Lower leg skin (tissue), 4 donors: ENCODE results near the gene GTF2F1. TPM values are rescaled to one million over a fixed set of nuclear protein-coding genes. Genes with fewer than 3 reads are reported as not detected.

ENCODE experiments used
- DNase-seq, 2 donors: peaks; one replicate each; pipeline ENCODE4 v3.0.0-alpha.2; 2019; ENCODE audit warnings: low spot score in 2 of 2
- H3K4me3 ChIP-seq: fragments of 200-600 bp; sonication (generic); 2 replicates; pipeline ENCODE4 v1.5.1; 2017; ENCODE audit warnings: mild to moderate bottlenecking, low read depth; ENCODE audit not compliant: poor library complexity, severe bottlenecking
- POLR2A ChIP-seq, 2 donors: fragments of 450-650 bp; IDR thresholded peaks; one replicate each; pipeline ENCODE4 v1.6.1; 2016 to 2017; ENCODE audit warnings: antibody characterized with exemption in 2 of 2, mild to moderate bottlenecking in 1 of 2, moderate library complexity in 1 of 2
- WGBS, 2 donors: methylation state at CpG; one replicate each; pipeline ENCODE4 v1.1.5; 2018; 5-methylcytosine and 5-hydroxymethylcytosine counted together
- intact Hi-C: fragments of 100-400 bp; cut with DNase I; formaldehyde crosslinking; loops from one replicate; pipeline ENCODE4 v1.15.0; 2023; ENCODE audit warnings: low total_unique reads
- total RNA-seq, 4 donors: library from RNA; depleted of rRNA; stranded (reverse); fragments of >200 nt; gene quantifications; one replicate each; pipeline ENCODE4 v1.1.0, GENCODE V29; 2016
- TF ChIP-seq, protein P1 (sequence below), 3 donors: fragments of 450-650 bp; IDR thresholded peaks; one replicate each; pipeline ENCODE4 v1.5.1; 2016; ENCODE audit warnings: antibody characterized with exemption in 3 of 3, mild to moderate bottlenecking in 3 of 3, moderate library complexity in 2 of 3

Gene GTF2F1, protein sequence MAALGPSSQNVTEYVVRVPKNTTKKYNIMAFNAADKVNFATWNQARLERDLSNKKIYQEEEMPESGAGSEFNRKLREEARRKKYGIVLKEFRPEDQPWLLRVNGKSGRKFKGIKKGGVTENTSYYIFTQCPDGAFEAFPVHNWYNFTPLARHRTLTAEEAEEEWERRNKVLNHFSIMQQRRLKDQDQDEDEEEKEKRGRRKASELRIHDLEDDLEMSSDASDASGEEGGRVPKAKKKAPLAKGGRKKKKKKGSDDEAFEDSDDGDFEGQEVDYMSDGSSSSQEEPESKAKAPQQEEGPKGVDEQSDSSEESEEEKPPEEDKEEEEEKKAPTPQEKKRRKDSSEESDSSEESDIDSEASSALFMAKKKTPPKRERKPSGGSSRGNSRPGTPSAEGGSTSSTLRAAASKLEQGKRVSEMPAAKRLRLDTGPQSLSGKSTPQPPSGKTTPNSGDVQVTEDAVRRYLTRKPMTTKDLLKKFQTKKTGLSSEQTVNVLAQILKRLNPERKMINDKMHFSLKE
- total RNA-seq, result 10 to 100 TPM; 33.2 to 59.5 (median 43.1) TPM

DNA sequence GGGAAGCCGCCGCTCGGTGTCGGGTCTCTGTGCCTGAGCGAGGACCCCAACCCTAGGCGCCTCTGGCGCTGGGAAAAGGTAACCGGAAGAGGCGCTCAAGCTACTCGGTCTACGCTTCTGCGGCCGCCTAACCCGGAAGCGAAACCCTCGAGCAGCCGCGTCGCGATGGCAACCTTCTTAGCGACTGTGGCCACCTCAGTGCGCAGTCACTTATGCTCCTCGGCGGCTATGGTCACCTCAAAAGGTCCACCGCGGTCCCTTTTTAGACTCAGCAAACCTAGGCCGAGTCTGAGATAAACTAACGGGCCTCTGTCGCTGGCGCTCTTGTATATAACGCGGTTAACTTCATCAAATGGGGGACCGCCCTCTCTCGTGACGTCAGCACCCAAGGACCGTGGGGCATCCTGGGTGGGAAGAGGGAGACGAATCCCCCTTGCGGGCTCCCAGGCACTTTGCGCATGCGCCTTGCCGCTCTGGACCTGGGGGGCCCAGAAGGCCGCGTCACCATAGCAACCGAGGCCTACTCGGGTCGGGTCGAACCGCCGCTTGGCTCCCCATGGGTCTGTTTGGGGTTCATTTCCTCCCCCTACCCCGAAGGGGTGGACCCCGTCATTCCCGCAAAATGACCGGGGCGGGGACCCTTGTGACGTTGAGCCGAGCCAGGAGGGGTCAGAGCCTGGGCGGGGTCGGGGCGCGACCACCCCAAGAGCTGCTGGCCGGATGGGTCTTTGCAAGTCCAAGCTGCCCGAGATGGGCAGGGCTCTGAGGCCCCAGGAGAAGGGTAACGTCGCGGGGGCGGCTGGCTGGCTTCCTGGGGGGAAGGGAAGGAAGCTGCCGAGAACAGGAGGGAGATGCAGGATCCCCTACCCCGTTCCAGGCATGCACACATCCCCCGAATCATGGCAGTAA lies at the start of gene GTF2F1:
Gene GTF2F1 (minus strand): TSS at position 91 of the 909 bp plus-strand sequence. CDS start 169 bp downstream, outside the sequence.
- intact Hi-C loops, result no loop called here
- WGBS, 2 donors, result 0 to 1% methylated on average over 48 to 54 of the region's 69 CpGs
- TF ChIP-seq, protein P1, sequence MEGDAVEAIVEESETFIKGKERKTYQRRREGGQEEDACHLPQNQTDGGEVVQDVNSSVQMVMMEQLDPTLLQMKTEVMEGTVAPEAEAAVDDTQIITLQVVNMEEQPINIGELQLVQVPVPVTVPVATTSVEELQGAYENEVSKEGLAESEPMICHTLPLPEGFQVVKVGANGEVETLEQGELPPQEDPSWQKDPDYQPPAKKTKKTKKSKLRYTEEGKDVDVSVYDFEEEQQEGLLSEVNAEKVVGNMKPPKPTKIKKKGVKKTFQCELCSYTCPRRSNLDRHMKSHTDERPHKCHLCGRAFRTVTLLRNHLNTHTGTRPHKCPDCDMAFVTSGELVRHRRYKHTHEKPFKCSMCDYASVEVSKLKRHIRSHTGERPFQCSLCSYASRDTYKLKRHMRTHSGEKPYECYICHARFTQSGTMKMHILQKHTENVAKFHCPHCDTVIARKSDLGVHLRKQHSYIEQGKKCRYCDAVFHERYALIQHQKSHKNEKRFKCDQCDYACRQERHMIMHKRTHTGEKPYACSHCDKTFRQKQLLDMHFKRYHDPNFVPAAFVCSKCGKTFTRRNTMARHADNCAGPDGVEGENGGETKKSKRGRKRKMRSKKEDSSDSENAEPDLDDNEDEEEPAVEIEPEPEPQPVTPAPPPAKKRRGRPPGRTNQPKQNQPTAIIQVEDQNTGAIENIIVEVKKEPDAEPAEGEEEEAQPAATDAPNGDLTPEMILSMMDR (IDR thresholded peaks at IDR 0.05), result no peak
- no peak for TF ChIP-seq POLR2A (IDR thresholded peaks at IDR 0.05)
- peak within 1 kb of the TSS; percentile 41 for H3K4me3 ChIP-seq
- peak; percentile 85 to 98 for DNase-seq

DNA sequence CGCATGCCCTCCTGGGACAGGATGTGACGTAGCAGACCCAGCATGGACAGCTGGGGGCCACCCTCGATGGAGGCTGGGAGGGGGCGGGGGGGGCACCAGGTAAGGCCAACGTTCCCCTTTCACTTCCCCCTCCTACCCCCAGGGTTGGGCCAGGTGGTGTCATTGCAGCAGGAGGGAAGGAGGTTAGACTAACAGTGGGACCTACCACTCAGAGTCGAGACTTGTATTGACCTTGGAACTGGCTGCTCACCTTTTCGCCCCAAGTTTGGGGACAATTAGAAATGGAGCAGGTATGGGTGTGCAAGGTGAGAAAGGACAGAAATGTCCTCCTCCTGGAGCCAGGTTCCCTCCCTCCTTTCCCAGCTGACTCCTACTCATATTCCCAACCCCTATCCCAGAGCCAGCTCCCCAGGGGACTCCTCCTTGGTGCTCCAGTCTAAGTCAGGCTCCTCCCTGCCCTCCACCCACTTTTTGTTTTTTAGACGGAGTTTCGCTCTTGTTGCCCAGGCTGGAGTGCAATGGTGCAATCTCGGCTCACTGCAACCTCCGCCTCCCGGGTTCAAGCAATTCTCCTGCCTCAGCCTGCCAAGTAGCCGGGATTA lies 49.2 kb upstream of the GTF2F1 start:
- no peak overlapping the region for H3K4me3 ChIP-seq
- TF ChIP-seq POLR2A (IDR thresholded peaks at IDR 0.05), result no peak
- TF ChIP-seq, protein P1 (IDR thresholded peaks at IDR 0.05), result no peak
- intact Hi-C loops, result no loop called here
- 80 to 81% methylated on average over 13 of the region's 13 CpGs for WGBS, 2 donors
- DNase-seq, result no peak

DNA sequence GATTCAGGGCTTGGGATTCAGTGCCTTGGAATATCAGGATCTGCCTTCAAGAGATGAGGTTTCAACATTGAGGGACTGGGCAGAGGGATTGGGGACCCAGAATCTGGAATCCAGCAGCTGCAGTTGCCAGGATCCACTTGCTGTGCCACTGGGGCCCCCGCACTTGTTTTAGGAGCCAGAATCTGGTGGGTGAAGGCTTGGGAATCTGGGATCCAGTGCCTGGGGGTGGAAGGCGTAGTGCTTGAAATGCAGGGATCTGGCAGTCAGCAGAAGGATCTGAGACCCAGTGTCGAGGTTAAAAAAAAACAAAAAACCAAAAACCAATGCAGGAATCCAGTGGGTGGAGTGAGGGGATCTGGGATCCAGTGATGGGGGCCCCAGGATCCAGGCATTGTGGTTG lies 47.9 kb upstream of the GTF2F1 start:
- intact Hi-C loops, result no loop called here
- DNase-seq, result no peak
- 85 to 89% methylated on average over 3 of the region's 3 CpGs for WGBS, 2 donors
- no peak overlapping the region for H3K4me3 ChIP-seq
- TF ChIP-seq POLR2A (IDR thresholded peaks at IDR 0.05), result no peak
- TF ChIP-seq, protein P1 (IDR thresholded peaks at IDR 0.05), result no peak

DNA sequence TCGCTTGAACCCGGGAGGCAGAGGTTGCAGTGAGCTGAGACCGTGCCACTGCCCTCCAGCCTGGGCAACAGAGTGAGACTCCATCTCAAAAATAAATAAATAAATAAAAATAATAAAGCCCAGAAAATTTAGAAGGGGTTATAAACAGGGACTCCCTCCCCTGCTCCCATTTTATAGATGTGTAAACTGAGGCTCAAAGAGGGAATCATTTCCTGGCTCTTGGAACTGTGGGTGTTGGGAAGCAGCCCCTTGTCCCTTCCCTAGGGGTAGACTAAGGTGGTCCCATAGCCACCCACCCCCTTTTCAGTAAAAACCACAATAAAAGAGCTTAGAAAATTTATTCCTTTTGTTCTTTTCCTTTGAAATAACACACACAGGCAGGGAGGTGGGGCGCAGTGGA lies 46.8 kb upstream of the GTF2F1 start:
- TF ChIP-seq POLR2A (IDR thresholded peaks at IDR 0.05), result no peak
- TF ChIP-seq, protein P1 (IDR thresholded peaks at IDR 0.05), result no peak
- H3K4me3 ChIP-seq, result no peak overlapping the region
- intact Hi-C loops, result no loop called here
- WGBS, 2 donors, result 85 to 88% methylated on average over 4 of the region's 4 CpGs
- DNase-seq, result no peak

DNA sequence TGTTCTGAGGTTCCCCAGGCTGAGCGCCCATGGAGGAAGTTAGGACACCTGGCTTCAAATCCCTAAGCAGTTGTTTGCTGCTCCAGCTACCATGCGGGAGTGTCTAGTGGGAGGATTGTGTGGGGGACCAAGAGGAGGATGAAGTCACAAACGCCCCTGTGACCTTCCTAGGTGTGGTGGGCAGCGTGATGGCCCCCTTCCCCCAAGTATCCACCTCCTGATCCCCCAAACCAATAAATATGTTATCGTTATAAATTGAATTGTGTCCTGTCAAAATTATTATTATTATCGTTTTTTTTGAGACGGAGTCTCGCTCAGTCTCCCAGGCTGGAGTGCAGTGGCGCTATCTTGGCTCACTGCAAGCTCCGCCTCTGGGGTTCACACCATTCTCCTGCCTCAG lies 40.7 kb upstream of the GTF2F1 start, which contains the start of gene SLC25A41:
Gene SLC25A41 (minus strand): TSS at position 101 of the 400 bp plus-strand sequence. CDS start 70 bp downstream, at position 31.
- 89 to 94% methylated on average over 10 of the region's 10 CpGs for WGBS, 2 donors
- intact Hi-C loops, result no loop called here
- TF ChIP-seq POLR2A (IDR thresholded peaks at IDR 0.05), result no peak
- TF ChIP-seq, protein P1 (IDR thresholded peaks at IDR 0.05), result no peak

More for the DNA sequence above, 40.7 kb upstream of the GTF2F1 start, which contains the start of gene SLC25A41:
- DNase-seq, result no peak
- no peak within 1 kb of the TSS for H3K4me3 ChIP-seq
